Measurements from ENCODE around the gene SRBD1. TPM values are rescaled to one million over a fixed set of nuclear protein-coding genes. Genes with fewer than 3 reads are reported as not detected.

Gene SRBD1
- total RNA-seq, result 18.8 and 26.2 TPM in 2 replicates

GRCh38 chr2:45611020-45611859 lies at the start of gene SRBD1:
SRBD1 (minus strand) TSS chr2:45611267; CDS start chr2:45605441, 5,826 bp downstream.

GRCh38 chr2:45651415-45652089 lies 40.5 kb upstream of the SRBD1 start, which contains the start of gene PRKCE:
PRKCE (plus strand) TSS chr2:45651675.

Small RNA genes within 50 kb of the gene (small RNA-seq; reads per million reads assigned to genes)
- not detected for gene RN7SL414P (ENCODE audit: low replicate concordance)

Other genes with a start within 250 kb of the SRBD1 start
- gene PRKCE, start 40.4 kb upstream of the SRBD1 start, total RNA-seq, result 21.9 and 35.0 TPM in 2 replicates

All from placental pericyte (primary cell).